ENCODE data around the gene EPS8L2.
"Not testable (repeated sequence)": the region's sequence is repeated elsewhere in the genome, so short reads cannot be mapped to it uniquely, and the experiment has no call there.

Gene EPS8L2

DNA sequence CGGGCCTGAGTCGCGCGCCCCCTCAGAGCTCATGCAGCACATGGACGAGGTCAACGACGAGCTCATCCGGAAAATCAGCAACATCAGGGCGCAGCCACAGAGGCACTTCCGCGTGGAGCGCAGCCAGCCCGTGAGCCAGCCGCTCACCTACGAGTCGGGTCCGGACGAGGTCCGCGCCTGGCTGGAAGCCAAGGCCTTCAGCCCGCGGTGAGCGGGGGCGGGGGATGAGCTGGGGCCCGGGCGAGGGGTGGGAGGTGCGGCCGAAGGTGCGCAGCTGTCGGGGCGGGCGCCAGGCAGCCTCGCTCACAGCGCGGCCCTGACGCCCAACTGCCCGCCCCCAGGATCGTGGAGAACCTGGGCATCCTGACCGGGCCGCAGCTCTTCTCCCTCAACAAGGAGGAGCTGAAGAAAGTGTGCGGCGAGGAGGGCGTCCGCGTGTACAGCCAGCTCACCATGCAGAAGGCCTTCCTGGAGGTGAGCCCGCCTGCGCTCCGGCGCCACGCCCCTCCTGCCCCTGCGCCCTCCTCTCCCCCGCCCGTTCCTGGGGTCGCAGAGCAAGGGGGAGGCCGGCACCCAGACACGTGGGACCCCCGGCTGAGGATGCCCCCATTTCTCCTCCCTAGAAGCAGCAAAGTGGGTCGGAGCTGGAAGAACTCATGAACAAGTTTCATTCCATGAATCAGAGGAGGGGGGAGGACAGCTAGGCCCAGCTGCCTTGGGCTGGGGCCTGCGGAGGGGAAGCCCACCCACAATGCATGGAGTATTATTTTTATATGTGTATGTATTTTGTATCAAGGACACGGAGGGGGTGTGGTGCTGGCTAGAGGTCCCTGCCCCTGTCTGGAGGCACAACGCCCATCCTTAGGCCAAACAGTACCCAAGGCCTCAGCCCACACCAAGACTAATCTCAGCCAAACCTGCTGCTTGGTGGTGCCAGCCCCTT lies 20.5 kb downstream of the EPS8L2 start:
- DNase-seq, result no peak

DNA sequence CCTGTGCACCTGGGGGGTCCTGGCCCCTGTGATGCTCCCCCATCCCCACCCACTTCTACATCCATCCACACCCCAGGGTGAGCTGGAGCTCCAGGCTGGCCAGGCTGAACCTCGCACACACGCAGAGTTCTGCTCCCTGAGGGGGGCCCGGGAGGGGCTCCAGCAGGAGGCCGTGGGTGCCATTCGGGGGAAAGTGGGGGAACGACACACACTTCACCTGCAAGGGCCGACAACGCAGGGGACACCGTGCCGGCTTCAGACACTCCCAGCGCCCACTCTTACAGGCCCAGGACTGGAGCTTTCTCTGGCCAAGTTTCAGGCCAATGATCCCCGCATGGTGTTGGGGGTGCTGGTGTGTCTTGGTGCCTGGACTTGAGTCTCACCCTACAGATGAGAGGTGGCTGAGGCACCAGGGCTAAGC lies 21.3 kb downstream of the EPS8L2 start:
- DNase-seq, result no peak

DNA sequence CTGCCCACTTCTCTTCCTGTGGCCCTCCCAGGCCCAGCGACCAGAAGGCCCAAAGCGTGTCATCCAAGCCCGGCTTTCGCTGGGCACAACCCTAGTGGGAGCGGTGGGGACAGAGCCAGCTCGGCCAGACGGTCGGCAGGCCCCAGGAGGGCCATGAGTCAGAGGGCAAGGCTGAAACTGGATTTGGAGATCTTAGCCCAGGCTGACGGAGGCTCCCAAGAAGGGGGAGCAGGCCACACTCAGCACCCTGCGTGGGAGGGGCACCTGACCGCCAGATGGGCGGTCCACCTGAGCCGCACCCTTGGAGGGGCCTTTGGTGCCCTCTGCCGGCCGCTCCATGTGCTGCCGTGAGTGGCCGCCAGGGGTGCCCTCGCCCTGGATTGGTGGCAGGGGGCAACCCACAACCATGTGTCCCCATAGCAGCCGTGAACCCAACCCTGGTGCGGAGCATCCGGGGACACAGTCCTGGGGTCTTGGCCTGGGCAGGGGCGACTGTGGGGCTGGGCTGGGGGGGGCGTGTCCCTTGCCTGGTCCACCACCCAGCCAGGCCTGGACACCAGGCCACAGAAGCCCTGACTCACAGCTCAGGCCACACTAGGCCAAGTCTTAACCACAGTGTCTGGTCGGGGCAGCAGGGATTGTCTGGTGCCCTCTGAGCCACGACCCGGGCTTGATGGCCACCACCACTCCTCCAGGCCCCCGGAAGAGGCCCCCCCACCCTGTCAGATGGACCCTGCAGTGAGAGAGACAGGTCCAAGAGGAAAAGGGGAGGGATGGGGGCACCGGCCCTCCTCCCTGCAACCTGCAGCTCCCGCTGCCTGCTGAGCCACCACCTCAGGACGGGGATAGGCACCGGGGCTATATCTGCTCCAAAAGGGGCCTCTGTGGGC lies 22.1 kb downstream of the EPS8L2 start:
- DNase-seq, result peak; percentile 71

DNA sequence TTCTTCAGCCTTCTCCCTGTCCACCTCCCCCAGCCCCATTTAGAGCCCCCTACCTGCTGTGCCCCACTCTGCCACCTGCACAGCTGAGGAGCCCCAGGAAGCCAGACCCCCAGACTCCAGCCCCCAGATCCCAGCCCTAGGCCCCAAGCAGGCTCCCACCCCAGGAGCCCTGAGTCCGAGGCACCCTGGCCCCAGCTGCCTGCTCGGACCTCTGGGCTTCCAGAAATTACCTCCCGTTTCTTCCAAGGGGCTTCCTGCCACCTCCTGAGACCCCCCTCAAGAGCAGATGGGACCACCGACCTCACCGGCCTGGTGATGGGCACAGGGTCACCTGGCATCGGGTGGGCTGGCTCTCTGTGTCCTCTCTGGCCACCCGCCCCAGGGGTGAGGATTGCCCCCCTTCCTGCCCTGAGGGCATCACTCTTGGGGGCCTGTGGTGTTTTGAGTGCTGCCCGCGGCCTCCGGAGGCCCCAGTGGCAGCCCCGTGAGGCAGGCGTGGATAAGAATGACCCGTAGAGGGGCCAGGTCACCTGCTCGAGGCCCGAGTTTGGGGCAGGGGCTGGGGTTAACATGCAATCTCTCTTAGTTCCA lies 23.0 kb downstream of the EPS8L2 start:
- DNase-seq, result no peak

- peak; percentile 76 for DNase-seq
Observed at GRCh38 chr11:729492-730074, 23.6 kb downstream of the EPS8L2 start.

GRCh38 chr11:733072-733471 lies 27.0 kb downstream of the EPS8L2 start:
- DNase-seq, result no peak

DNA sequence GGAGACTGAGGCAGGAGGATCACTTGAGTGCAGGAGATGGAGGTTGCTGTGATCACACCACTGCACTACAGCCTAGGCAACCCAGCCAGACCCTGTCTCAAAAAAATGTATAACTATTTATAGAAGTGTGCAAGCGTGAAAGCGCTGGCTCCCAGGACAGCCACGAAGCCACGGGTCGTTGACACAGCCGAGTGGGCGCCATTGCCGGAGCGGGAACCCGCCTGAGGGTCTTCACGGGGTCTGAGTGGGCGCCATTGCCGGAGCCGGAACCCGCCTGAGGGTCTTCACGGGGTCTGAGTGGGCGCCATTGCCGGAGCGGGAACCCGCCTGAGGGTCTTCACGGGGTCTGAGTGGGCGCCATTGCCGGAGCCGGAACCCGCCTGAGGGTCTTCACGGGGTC lies 28.5 kb downstream of the EPS8L2 start:
- DNase-seq, result not testable (repeated sequence)

- DNase-seq, result peak; percentile 43
Observed at GRCh38 chr11:737366-737765, 31.3 kb downstream of the EPS8L2 start.

- DNase-seq, result not testable (repeated sequence)
Observed at GRCh38 chr11:737899-738298, 31.9 kb downstream of the EPS8L2 start.

- DNase-seq, result no peak
Observed at GRCh38 chr11:742156-742546, 36.1 kb downstream of the EPS8L2 start.

- no peak for DNase-seq
Observed at GRCh38 chr11:742571-743201, 36.7 kb downstream of the EPS8L2 start.

GRCh38 chr11:745428-745827 lies 39.4 kb downstream of the EPS8L2 start:
- no peak for DNase-seq

- DNase-seq, result peak; percentile 62
Observed at GRCh38 chr11:746289-747157, 40.5 kb downstream of the EPS8L2 start.

GRCh38 chr11:747158-748006 lies 41.4 kb downstream of the EPS8L2 start, which contains the start of gene TALDO1:
TALDO1 (plus strand) TSS chr11:747464; CDS start chr11:747482, 18 bp downstream.
- peak; percentile 86 for DNase-seq

DNA sequence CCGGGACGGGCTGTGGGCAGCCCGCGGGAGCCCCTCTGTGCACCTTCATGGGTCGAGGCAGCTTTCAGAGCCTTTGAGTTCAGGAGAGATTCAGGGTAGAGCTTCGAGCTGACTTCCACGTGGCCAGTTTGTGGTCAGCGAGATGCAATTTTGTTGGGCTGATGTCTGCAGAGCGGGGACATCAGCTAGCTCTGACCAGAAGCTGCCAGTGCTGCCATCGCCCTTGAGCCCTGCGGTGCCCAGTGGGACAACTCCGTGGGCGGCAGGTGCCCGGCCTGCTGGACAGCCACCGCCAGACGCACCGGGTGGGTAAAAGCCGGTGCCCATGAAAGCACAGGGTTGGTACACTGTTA lies 42.0 kb downstream of the EPS8L2 start:
- peak; percentile 32 for DNase-seq

GRCh38 chr11:749731-750130 lies 43.7 kb downstream of the EPS8L2 start:
- DNase-seq, result no peak

DNA sequence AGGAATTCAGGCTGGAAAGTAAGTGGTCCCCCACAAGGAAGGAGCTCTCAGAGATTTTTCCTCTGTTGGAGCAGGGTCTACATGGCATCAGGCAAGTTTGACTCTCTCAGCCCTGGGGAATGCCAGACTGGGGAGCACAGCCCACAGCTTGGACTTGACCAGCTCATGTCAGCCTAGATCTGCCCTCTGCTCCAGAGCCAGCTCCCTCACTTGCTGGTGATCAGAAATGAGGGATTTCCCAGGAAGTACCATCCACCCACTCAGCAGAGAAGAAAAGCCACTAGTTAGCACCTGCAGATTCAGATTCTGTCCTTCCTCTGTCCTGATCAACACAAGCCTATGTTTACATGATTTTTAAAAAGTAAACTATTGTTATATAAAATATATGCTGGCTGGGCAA lies 54.2 kb downstream of the EPS8L2 start:
- DNase-seq, result no peak

DNA sequence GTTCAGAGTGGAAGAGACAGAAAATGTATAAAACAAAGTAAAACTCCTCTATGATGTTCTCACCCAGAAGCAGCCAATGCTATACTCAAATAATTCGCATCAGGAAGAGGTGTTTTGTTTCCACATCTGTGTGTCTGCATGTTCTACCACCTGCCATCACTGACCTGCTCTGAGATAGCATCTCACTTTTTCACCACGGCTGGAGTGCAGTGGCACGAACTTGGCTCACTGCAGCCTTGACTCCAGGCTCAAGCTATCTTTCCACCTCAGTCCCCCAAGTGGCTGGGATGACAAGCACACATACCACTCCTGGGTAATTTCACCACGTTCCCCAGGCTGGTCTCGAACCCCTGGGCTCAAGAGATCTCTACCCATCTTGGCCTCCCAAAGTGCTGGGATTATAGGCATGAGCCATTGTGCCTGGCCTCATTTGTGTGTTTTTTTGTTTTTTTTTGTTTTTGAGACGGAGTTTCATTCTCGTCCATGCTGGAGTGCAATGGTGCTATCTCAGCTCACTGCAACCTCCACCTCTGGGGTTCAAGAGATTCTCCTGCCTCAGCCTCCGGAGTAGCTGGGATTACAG lies 55.6 kb downstream of the EPS8L2 start:
- DNase-seq, result no peak

DNA sequence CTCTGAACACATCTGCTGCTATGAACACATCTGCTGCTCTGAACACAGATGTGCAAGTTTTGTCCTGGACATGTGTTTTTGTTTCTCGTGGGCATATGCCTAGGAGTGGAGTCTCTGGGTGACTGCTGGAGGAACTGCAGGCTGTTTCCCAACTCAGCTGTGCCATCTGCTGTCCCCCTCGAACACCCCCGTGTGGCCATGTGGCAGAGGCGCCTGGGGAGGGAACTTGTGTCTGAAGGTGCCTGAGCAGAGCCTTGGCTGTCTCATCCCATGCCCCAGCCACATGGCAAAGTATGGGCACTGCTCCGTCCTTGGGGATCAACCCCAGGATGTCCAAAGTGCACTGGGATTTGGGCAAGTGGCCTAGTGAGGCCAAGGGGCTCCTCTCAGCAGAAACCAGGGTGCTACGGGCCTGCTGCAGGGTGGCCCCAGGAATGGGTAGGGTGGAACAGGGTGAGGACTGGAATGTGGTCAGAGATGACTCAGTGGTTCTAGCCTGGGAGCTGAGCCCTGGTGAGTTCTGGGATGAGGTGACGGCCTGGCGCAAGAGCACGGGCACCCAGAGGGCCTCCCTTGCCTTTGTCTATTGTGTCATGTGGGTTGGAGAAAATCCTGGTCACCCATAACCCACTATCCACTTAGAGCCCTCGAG lies 56.5 kb downstream of the EPS8L2 start:
- DNase-seq, result peak; percentile 44

Data from midbrain (tissue), 1 donor.